Keratinocyte (primary cell): ENCODE data around the gene POLA1. TPM values are rescaled to one million over a fixed set of nuclear protein-coding genes. Genes with fewer than 3 reads are reported as not detected.

ENCODE experiments used
- DNase-seq: peaks from one replicate; pipeline ENCODE4 v3.0.0-alpha.2; 2011; ENCODE audit warnings: low read depth, missing footprints, low spot score
- FAIRE-seq: peaks from 2 replicates; lab custom pipeline; 2011; peaks lifted over from hg19 to GRCh38; lab: Jason Lieb, UNC
- H2AFZ ChIP-seq: 2 replicates; pipeline ENCODE4 v1.6.0; 2012; ENCODE audit warnings: low read length, control low read depth, inconsistent platforms; ENCODE audit not compliant: control insufficient read depth
- H3K27ac ChIP-seq: 2 replicates; pipeline ENCODE4 v1.5.1; 2011; ENCODE audit warnings: low read length; ENCODE audit not compliant: control insufficient read depth, insufficient read depth
- H3K27me3 ChIP-seq: 3 replicates; pipeline ENCODE4 v1.6.0; 2011; ENCODE audit warnings: low read length; ENCODE audit not compliant: control insufficient read depth, insufficient read depth; ENCODE audit errors: extremely low read depth
- H3K36me3 ChIP-seq, 2 experiments: 2 replicates in 1 of 2; 3 replicates in 1 of 2; pipeline ENCODE4 v1.5.1; 2011; ENCODE audit warnings: low read length in 2 of 2, mild to moderate bottlenecking in 1 of 2; ENCODE audit not compliant: control insufficient read depth in 2 of 2, insufficient read depth in 2 of 2; ENCODE audit errors: extremely low read depth in 1 of 2
- H3K4me1 ChIP-seq: 3 replicates; pipeline ENCODE4 v1.5.1; 2011; ENCODE audit warnings: low read length; ENCODE audit not compliant: control insufficient read depth, insufficient read depth; ENCODE audit errors: extremely low read depth
- H3K4me2 ChIP-seq: 3 replicates; pipeline ENCODE4 v1.6.0; 2011; ENCODE audit warnings: low read depth, low read length; ENCODE audit not compliant: control insufficient read depth, insufficient read depth; ENCODE audit errors: extremely low read depth
- H3K4me3 ChIP-seq, 3 experiments: fragments of 200-600 bp in 1 of 3; sonication (generic) in 1 of 3; 2 replicates in 2 of 3; 3 replicates in 1 of 3; pipeline ENCODE4 v1.5.1; 2011 to 2016; ENCODE audit warnings: low read length in 3 of 3, mild to moderate bottlenecking in 3 of 3, control low read depth in 2 of 3, inconsistent platforms in 1 of 3, low read depth in 1 of 3, mixed read lengths in 1 of 3, mixed run types in 1 of 3, moderate library complexity in 1 of 3; ENCODE audit not compliant: control insufficient read depth in 2 of 3, insufficient read depth in 2 of 3; ENCODE audit errors: extremely low read depth in 1 of 3
- H3K79me2 ChIP-seq: 2 replicates; pipeline ENCODE4 v1.6.0; 2012; ENCODE audit warnings: low read length; ENCODE audit not compliant: control insufficient read depth, insufficient read depth
- H3K9ac ChIP-seq: 3 replicates; pipeline ENCODE4 v1.6.0; 2011; ENCODE audit warnings: low read length; ENCODE audit not compliant: control insufficient read depth, insufficient read depth; ENCODE audit errors: extremely low read depth
- H3K9me1 ChIP-seq: 3 replicates; pipeline ENCODE4 v1.6.0; 2011; ENCODE audit warnings: low read length; ENCODE audit not compliant: control insufficient read depth, insufficient read depth; ENCODE audit errors: extremely low read depth
- H3K9me3 ChIP-seq: 2 replicates; pipeline ENCODE4 v1.5.1; 2012; ENCODE audit warnings: low read depth, low read length; ENCODE audit not compliant: control insufficient read depth
- H4K20me1 ChIP-seq: 3 replicates; pipeline ENCODE4 v1.6.0; 2011; ENCODE audit warnings: low read length; ENCODE audit not compliant: control insufficient read depth, insufficient read depth; ENCODE audit errors: extremely low read depth
- CTCF ChIP-seq, 3 experiments: IDR thresholded peaks in 1 of 3; conservative IDR thresholded peaks in 1 of 3; optimal IDR thresholded peaks in 1 of 3; 2 replicates in 2 of 3; 3 replicates in 1 of 3; pipeline versions ENCODE3 to v1.5.1; 2011; ENCODE audit warnings: low read length in 3 of 3, mild to moderate bottlenecking in 3 of 3, moderate library complexity in 2 of 3, control low read depth in 1 of 3, inconsistent platforms in 1 of 3; ENCODE audit not compliant: insufficient read depth in 2 of 3; ENCODE audit errors: extremely low read depth in 1 of 3
- EZH2 ChIP-seq: IDR thresholded peaks from one replicate; pipeline ENCODE4 v1.6.1; 2012; ENCODE audit warnings: inconsistent platforms, mild to moderate bottlenecking, low read length, moderate library complexity
- dilution Hi-C: fragments of 300-500 bp; cut with MboI; formaldehyde crosslinking; loops from one replicate; pipeline ENCODE4 v1.7.0; 2020; ENCODE audit warnings: low sequenced_read_pairs; ENCODE audit not compliant: extremely low pct_ligation_motif_present
- polyA plus RNA-seq, 5 experiments: library from polyadenylated mRNA; depleted of rRNA in 3 of 5; stranded (reverse) in 3 of 5; stranded (forward) in 1 of 5; unstranded in 1 of 5; fragments of >200 nt; gene quantifications; 1 replicate in 1 of 5; 2 replicates in 3 of 5; 3 replicates in 1 of 5; pipeline versions ENCODE4 v1.2.1 to v1.2.3, GENCODE V29; 2011 to 2012; ENCODE audit warnings: missing spikeins in 2 of 5, low read depth in 1 of 5, low replicate concordance in 1 of 5

The POLA1 gene
- polyA plus RNA-seq, 1 donor (not counting 4 experiments of a cell fraction or from before 2014, with no cell fraction given): 3.9 TPM

- H3K27me3 ChIP-seq: no peaks in the 10 kb centered on the region
- FAIRE-seq (no peak), DNase-seq (no peak)
- TF ChIP-seq EZH2 (no peak), CTCF (optimal IDR thresholded peaks at IDR 0.05 in 1 of 3, IDR thresholded peaks at IDR 0.05 in 1 of 3, conservative IDR thresholded peaks at IDR 0.05 in 1 of 3; ENCODE audit: extremely low read depth in 1 of 3, insufficient read depth in 2 of 3, low read length in 3 of 3) (no peak)
- no peak overlapping the region for H3K27ac ChIP-seq
- H3K9me1 ChIP-seq: no peaks in the 10 kb centered on the region
- H3K9ac ChIP-seq: no peak overlapping the region
- H3K4me1 ChIP-seq: no peaks in the 10 kb centered on the region
- H3K4me2 ChIP-seq: no peak overlapping the region
- no peaks in the 10 kb centered on the region for H4K20me1 ChIP-seq
- H2AFZ ChIP-seq: no peak overlapping the region
- no peaks in the 10 kb centered on the region for H3K79me2 ChIP-seq
- H3K4me3 ChIP-seq: no peak overlapping the region
- H3K36me3 ChIP-seq: no peaks in the 10 kb centered on the region
- dilution Hi-C loops: no loop called here
- no peaks in the 10 kb centered on the region for H3K9me3 ChIP-seq
Observed at GRCh38 chrX:24668111-24668510, 25.6 kb upstream of the POLA1 start.

GRCh38 chrX:24672701-24673190, 21.0 kb upstream of the POLA1 start:
- no peak overlapping the region for H2AFZ ChIP-seq
- no peaks in the 10 kb centered on the region for H3K79me2 ChIP-seq
- no peak overlapping the region for H3K9ac ChIP-seq
- DNase-seq (no peak), FAIRE-seq (no peak)
- no peak overlapping the region for H3K4me2 ChIP-seq
- no peaks in the 10 kb centered on the region for H3K4me1 ChIP-seq
- H3K36me3 ChIP-seq: no peaks in the 10 kb centered on the region
- H3K9me1 ChIP-seq: no peaks in the 10 kb centered on the region
- H3K4me3 ChIP-seq: no peak overlapping the region
- dilution Hi-C loops: no loop called here
- H4K20me1 ChIP-seq: no peaks in the 10 kb centered on the region
- H3K27me3 ChIP-seq: no peaks in the 10 kb centered on the region
- TF ChIP-seq CTCF (optimal IDR thresholded peaks at IDR 0.05 in 1 of 3, IDR thresholded peaks at IDR 0.05 in 1 of 3, conservative IDR thresholded peaks at IDR 0.05 in 1 of 3; ENCODE audit: extremely low read depth in 1 of 3, insufficient read depth in 2 of 3, low read length in 3 of 3) (no peak), EZH2 (no peak)
- H3K9me3 ChIP-seq: no peaks in the 10 kb centered on the region
- no peak overlapping the region for H3K27ac ChIP-seq
